Measurements from ENCODE around the gene CSPG4.
"Not testable (repeated sequence)": the region's sequence is repeated elsewhere in the genome, so short reads cannot be mapped to it uniquely, and the experiment has no call there.

CSPG4 gene

GRCh38 chr15:75641603-75642002 is 71.0 kb downstream of the CSPG4 start:
- no peak overlapping the region for H3K4me2 ChIP-seq (ENCODE audit: low read length)
- H3K9me3 ChIP-seq (replicated peaks; ENCODE audit: low read length), result no peaks in the 10 kb centered on the region
- peaks cover 9% of the 10 kb centered on the region for H3K36me3 ChIP-seq (ENCODE audit: insufficient read depth, low read length)
- H3K27me3 ChIP-seq (ENCODE audit: control insufficient read depth, insufficient read depth, low read length), result no peaks in the 10 kb centered on the region
- peaks cover 25% of the 10 kb centered on the region for H3K4me1 ChIP-seq (ENCODE audit: control insufficient read depth, insufficient read depth, low read length)
- H3K9ac ChIP-seq (ENCODE audit: low read depth, low read length), result no peak overlapping the region
- H3K4me3 ChIP-seq (ENCODE audit: low read length), result no peak overlapping the region

- no peak overlapping the region for H3K4me3 ChIP-seq (ENCODE audit: low read length)
Observed at GRCh38 chr15:75641179-75641503, 71.5 kb downstream of the CSPG4 start.

DNA sequence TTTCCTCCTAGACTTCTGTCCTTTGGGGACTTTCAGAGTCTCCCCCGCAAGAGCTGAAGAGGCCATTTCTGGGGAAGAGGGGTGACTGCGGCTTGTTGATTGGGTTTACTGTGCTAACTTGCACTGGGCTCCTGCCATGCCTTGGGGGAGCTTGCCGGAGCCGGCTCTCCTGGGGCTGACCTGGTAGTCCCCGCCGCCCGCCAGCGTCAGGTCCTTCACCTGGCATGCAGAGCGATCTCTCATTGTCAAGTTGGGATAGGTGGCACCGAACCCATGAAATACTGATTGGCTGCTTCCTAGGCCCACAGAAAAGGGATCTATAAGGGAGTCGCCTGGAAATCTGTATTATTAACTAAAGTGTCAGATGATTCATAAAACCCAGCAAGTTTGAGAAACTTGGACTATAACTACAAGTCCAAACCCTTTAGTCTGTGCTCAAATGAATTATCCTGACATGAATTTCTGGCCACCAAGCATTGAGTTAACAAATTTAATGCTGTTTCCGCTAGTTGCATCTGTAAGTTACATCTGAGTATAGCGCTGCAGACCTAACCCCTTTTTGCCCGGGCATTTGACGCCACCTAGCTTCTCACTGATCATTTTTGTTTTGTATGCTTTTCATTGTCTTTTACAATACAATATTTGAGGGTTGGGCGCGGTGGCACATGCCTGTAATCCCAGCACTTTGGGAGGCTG is 72.0 kb downstream of the CSPG4 start:
- peaks cover 19% of the 10 kb centered on the region for H3K4me1 ChIP-seq (ENCODE audit: control insufficient read depth, insufficient read depth, low read length)
- H3K4me3 ChIP-seq (ENCODE audit: low read length), result peak overlapping the region; percentile 99
- peak overlapping the region; percentile 98 for H3K4me2 ChIP-seq (ENCODE audit: low read length)
- H3K27me3 ChIP-seq (ENCODE audit: control insufficient read depth, insufficient read depth, low read length), result no peaks in the 10 kb centered on the region
- H3K36me3 ChIP-seq (ENCODE audit: insufficient read depth, low read length), result peaks cover 9% of the 10 kb centered on the region
- H3K9ac ChIP-seq (ENCODE audit: low read depth, low read length), result peak overlapping the region; percentile 89
- no peaks in the 10 kb centered on the region for H3K9me3 ChIP-seq (replicated peaks; ENCODE audit: low read length)

More at GRCh38 chr15:75641179-75641503, 71.5 kb downstream of the CSPG4 start:
- Histone ChIP-seq H3K27me3 (ENCODE audit: control insufficient read depth, insufficient read depth, low read length) (no peaks in the 10 kb centered on the region), H3K4me1 (ENCODE audit: control insufficient read depth, insufficient read depth, low read length) (peaks cover 21% of the 10 kb centered on the region), H3K36me3 (ENCODE audit: insufficient read depth, low read length) (peaks cover 9% of the 10 kb centered on the region), H3K9me3 (replicated peaks; ENCODE audit: low read length) (no peaks in the 10 kb centered on the region), H3K9ac (ENCODE audit: low read depth, low read length) (no peak overlapping the region), H3K4me2 (ENCODE audit: low read length) (peak overlapping the region; percentile 98)

DNA sequence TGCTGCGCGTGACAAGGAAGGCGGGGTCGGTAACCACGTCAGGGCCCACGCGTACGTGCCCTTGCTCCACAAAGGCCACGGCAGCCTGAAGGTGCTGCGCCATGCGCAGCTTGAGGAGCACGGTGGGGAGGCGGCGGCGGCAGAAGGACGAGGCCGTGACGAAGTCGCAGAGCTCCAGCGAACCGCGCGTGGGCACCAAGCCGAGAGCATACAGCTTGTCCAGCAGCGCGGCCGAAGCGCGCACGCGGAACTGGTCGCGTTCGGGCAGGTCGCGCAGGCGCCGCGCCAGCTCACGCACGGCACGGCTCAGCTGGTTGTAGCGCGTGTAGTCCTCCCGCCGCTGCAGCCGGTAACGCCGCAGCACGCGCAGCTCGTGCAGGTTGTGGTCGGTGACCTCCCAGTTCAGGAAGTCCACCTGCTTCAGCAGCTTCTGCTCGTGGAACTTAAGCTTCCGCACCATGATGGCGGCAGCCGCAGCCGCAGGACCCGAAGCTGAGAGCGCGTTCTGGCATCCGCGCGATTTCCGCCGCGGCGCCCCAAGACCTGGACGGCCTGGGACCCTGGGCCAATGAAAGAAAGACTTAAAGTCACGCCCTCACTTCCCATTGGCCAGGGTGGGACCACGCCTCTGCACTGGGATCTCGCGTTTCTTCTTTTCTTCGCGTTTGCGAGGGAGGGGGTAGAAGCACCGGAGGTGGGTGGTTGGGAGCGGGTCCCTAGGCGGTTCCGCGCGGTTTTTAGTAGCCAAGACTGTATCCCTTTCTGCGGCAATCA is 72.8 kb downstream of the CSPG4 start, which contains the start of gene IMP3:
Gene IMP3 (minus strand): TSS at position 516 of the 774 bp plus-strand sequence. CDS start 56 bp downstream, at position 460.
- H3K36me3 ChIP-seq (ENCODE audit: insufficient read depth, low read length), result peaks cover 9% of the 10 kb centered on the region
- peak within 1 kb of the TSS; percentile 99 for H3K4me3 ChIP-seq (ENCODE audit: low read length)
- no peaks in the 10 kb centered on the region for H3K27me3 ChIP-seq (ENCODE audit: control insufficient read depth, insufficient read depth, low read length)
- peaks cover 19% of the 10 kb centered on the region for H3K4me1 ChIP-seq (ENCODE audit: control insufficient read depth, insufficient read depth, low read length)
- peak within 1 kb of the TSS; percentile 89 for H3K9ac ChIP-seq (ENCODE audit: low read depth, low read length)
- H3K9me3 ChIP-seq (replicated peaks; ENCODE audit: low read length), result no peaks in the 10 kb centered on the region
- peak within 1 kb of the TSS; percentile 98 for H3K4me2 ChIP-seq (ENCODE audit: low read length)

- H3K4me1 ChIP-seq (ENCODE audit: control insufficient read depth, insufficient read depth, low read length), result peaks cover 17% of the 10 kb centered on the region
- peak overlapping the region; percentile 99 for H3K4me3 ChIP-seq (ENCODE audit: low read length)
- peak overlapping the region; percentile 98 for H3K4me2 ChIP-seq (ENCODE audit: low read length)
- H3K9ac ChIP-seq (ENCODE audit: low read depth, low read length), result peak overlapping the region; percentile 89
- peaks cover 9% of the 10 kb centered on the region for H3K36me3 ChIP-seq (ENCODE audit: insufficient read depth, low read length)
- H3K27me3 ChIP-seq (ENCODE audit: control insufficient read depth, insufficient read depth, low read length), result no peaks in the 10 kb centered on the region
- H3K9me3 ChIP-seq (replicated peaks; ENCODE audit: low read length), result no peaks in the 10 kb centered on the region
Observed at GRCh38 chr15:75639191-75639708, 73.4 kb downstream of the CSPG4 start.

- Histone ChIP-seq H3K4me1 (ENCODE audit: control insufficient read depth, insufficient read depth, low read length) (peaks cover 15% of the 10 kb centered on the region), H3K36me3 (ENCODE audit: insufficient read depth, low read length) (peaks cover 9% of the 10 kb centered on the region), H3K27me3 (ENCODE audit: control insufficient read depth, insufficient read depth, low read length) (no peaks in the 10 kb centered on the region), H3K4me3 (ENCODE audit: low read length) (peak overlapping the region; percentile 11), H3K9me3 (replicated peaks; ENCODE audit: low read length) (no peaks in the 10 kb centered on the region), H3K4me2 (ENCODE audit: low read length) (peak overlapping the region; percentile 98), H3K9ac (ENCODE audit: low read depth, low read length) (peak overlapping the region; percentile 89)
Observed at GRCh38 chr15:75637245-75638009, 75.2 kb downstream of the CSPG4 start.

- Histone ChIP-seq H3K4me2 (ENCODE audit: low read length) (no peak overlapping the region), H3K9ac (ENCODE audit: low read depth, low read length) (no peak overlapping the region), H3K27me3 (ENCODE audit: control insufficient read depth, insufficient read depth, low read length) (no peaks in the 10 kb centered on the region), H3K9me3 (replicated peaks; ENCODE audit: low read length) (no peaks in the 10 kb centered on the region), H3K4me1 (ENCODE audit: control insufficient read depth, insufficient read depth, low read length) (peaks cover 15% of the 10 kb centered on the region), H3K4me3 (ENCODE audit: low read length) (no peak overlapping the region), H3K36me3 (ENCODE audit: insufficient read depth, low read length) (peaks cover 9% of the 10 kb centered on the region)
Observed at GRCh38 chr15:75636026-75636425, 76.6 kb downstream of the CSPG4 start.

DNA sequence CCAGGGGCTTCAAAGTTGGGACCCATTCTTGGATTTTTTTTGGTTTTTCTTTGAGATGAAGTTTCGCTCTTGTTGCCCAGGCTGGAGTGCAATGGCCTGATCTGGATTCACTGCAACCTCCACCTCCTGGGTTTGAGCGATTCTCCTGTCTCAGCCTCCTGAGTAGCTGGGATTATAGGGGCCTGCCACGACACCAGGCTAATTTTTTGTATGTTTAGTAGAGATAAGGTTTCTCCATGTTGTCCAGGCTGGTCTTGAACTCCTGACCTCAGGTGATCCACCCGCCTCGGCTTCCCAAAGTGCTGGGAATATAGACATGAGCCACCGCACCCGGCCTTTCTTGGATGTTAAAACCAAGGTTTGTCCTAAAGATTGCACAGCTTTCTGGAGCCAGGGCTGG is 78.7 kb downstream of the CSPG4 start:
- H3K4me2 ChIP-seq (ENCODE audit: low read length); H3K36me3 ChIP-seq (ENCODE audit: insufficient read depth, low read length); H3K27me3 ChIP-seq (ENCODE audit: control insufficient read depth, insufficient read depth, low read length); H3K9ac ChIP-seq (ENCODE audit: low read depth, low read length); H3K9me3 ChIP-seq (replicated peaks; ENCODE audit: low read length); H3K4me3 ChIP-seq (ENCODE audit: low read length): not testable (repeated sequence)
- peaks cover 11% of the 10 kb centered on the region for H3K4me1 ChIP-seq (ENCODE audit: control insufficient read depth, insufficient read depth, low read length)

- no peak overlapping the region for H3K9ac ChIP-seq (ENCODE audit: low read depth, low read length)
Observed at GRCh38 chr15:75631935-75632334, 80.7 kb downstream of the CSPG4 start.

DNA sequence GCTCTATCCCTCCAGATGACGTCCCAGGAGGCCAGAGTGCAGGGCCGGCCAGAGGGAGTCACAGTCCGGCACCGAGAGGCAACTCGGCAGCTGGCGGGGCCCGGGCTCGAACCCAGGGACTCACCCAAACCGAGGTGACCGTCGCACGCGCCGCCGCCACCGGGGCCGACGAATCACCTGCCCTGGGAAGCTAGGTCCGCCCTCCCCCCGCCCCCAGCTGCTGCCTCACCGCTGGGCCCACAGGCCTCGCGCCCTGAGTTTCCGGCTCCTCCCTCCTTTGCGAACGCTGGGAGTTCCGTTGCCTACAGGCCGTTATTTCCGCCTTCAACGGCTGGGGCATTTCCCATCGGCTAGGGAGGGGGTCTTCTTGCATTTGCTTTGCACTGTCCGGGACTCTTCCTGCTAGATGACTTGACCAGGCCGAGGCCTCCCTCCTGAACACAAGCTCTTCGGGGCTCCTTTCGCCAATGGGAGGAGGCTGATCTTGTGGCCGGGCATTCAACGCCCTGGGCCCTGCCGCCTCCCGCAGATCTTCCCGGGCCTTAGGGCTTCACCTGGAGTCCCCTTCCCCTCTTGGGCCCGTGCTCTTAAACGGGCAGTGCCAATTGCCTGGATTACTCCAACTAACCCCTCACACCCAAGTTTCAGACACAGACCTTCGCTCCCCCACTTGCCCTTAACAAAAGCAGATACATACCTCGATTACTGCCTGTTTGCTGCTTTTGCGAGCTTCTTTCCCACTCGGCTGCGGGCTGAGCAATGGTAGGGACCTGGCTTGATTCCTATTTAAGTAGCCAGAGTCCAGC is 86.9 kb downstream of the CSPG4 start, which contains the start of gene SNUPN:
Gene SNUPN (minus strand): TSS at position 184 of the 806 bp plus-strand sequence. CDS start 4,674 bp downstream, outside the sequence.
- Histone ChIP-seq H3K36me3 (ENCODE audit: insufficient read depth, low read length) (no peaks in the 10 kb centered on the region), H3K9me3 (replicated peaks; ENCODE audit: low read length) (no peaks in the 10 kb centered on the region), H3K4me1 (ENCODE audit: control insufficient read depth, insufficient read depth, low read length) (peaks cover 15% of the 10 kb centered on the region), H3K27me3 (ENCODE audit: control insufficient read depth, insufficient read depth, low read length) (no peaks in the 10 kb centered on the region), H3K9ac (ENCODE audit: low read depth, low read length) (peak within 1 kb of the TSS; percentile 93), H3K4me3 (ENCODE audit: low read length) (peak within 1 kb of the TSS; percentile 79), H3K4me2 (ENCODE audit: low read length) (peak within 1 kb of the TSS; percentile 83)

More at GRCh38 chr15:75631935-75632334, 80.7 kb downstream of the CSPG4 start:
- Histone ChIP-seq H3K4me2 (ENCODE audit: low read length) (no peak overlapping the region), H3K4me3 (ENCODE audit: low read length) (no peak overlapping the region), H3K4me1 (ENCODE audit: control insufficient read depth, insufficient read depth, low read length) (no peaks in the 10 kb centered on the region), H3K27me3 (ENCODE audit: control insufficient read depth, insufficient read depth, low read length) (no peaks in the 10 kb centered on the region), H3K36me3 (ENCODE audit: insufficient read depth, low read length) (peaks cover under 1% of the 10 kb centered on the region), H3K9me3 (replicated peaks; ENCODE audit: low read length) (no peaks in the 10 kb centered on the region)
